HepG2 (cell line): ENCODE measurements around the gene POLDIP3. TPM values are rescaled to one million over a fixed set of nuclear protein-coding genes. Genes with fewer than 3 reads are reported as not detected.

Experiments used
- DDIT3 ChIP-seq: sonication (generic); formaldehyde crosslinking; IDR thresholded peaks from 2 replicates; pipeline ENCODE4 v1.4.0; 2020; ENCODE audit warnings: mild to moderate bottlenecking, missing genetic modification reagents
- DZIP1 ChIP-seq: sonication (generic); formaldehyde crosslinking; IDR thresholded peaks from 2 replicates; pipeline ENCODE4 v1.5.0; 2020; ENCODE audit warnings: mild to moderate bottlenecking, missing genetic modification reagents
- E2F1 ChIP-seq: sonication (generic); formaldehyde crosslinking; IDR thresholded peaks from 2 replicates; pipeline ENCODE4 v1.5.0; 2020; ENCODE audit warnings: missing genetic modification reagents
- ERF ChIP-seq: IDR thresholded peaks from 2 replicates; pipeline ENCODE4 v1.6.1; 2018; ENCODE audit warnings: missing biosample characterization, missing genetic modification reagents
- GMEB1 ChIP-seq: sonication (generic); formaldehyde crosslinking; IDR thresholded peaks from 2 replicates; pipeline ENCODE4 v1.5.1; 2020; ENCODE audit warnings: missing genetic modification reagents, mild to moderate bottlenecking, borderline replicate concordance
- HINFP ChIP-seq: sonication (generic); formaldehyde crosslinking; IDR thresholded peaks from 2 replicates; pipeline ENCODE4 v1.4.0; 2020; ENCODE audit warnings: low read depth, mild to moderate bottlenecking, missing genetic modification reagents
- MATR3 ChIP-seq: sonication (generic); formaldehyde crosslinking; IDR thresholded peaks from 2 replicates; pipeline ENCODE4 v1.4.0; 2020; ENCODE audit warnings: missing genetic modification reagents
- NFYC ChIP-seq: IDR thresholded peaks from 2 replicates; pipeline ENCODE4 v1.6.1; 2016; ENCODE audit warnings: missing genetic modification reagents, missing compliant biosample characterization
- POLR2A ChIP-seq, 2 experiments: IDR thresholded peaks; 2 replicates each; pipeline ENCODE4 v1.6.1; 2011; ENCODE audit warnings: low read depth in 2 of 2, low read length in 2 of 2, mild to moderate bottlenecking in 1 of 2, moderate library complexity in 1 of 2; ENCODE audit not compliant: insufficient read depth in 1 of 2
- STAT5B ChIP-seq: sonication (generic); formaldehyde crosslinking; IDR thresholded peaks from 2 replicates; pipeline ENCODE4 v1.4.0; 2020; ENCODE audit warnings: missing genetic modification reagents
- TBL1XR1 ChIP-seq: fragments of 150-350 bp; IDR thresholded peaks from 2 replicates; pipeline ENCODE4 v1.6.1; 2014; ENCODE audit warnings: borderline replicate concordance, low read length; ENCODE audit not compliant: partially characterized antibody
- TEF ChIP-seq: sonication (generic); formaldehyde crosslinking; IDR thresholded peaks from 2 replicates; pipeline ENCODE4 v1.5.0; 2020; ENCODE audit warnings: missing genetic modification reagents
- TP53 ChIP-seq: sonication (generic); formaldehyde crosslinking; conservative IDR thresholded peaks from 2 replicates; pipeline ENCODE4 v1.4.0; 2020; ENCODE audit warnings: missing genetic modification reagents
- ZFP91 ChIP-seq: sonication (generic); formaldehyde crosslinking; IDR thresholded peaks from 2 replicates; pipeline ENCODE4 v1.9.0; 2022; ENCODE audit warnings: missing genetic modification reagents, mild to moderate bottlenecking, borderline replicate concordance
- polyA plus RNA-seq, 8 experiments: library from polyadenylated mRNA; depleted of rRNA in 3 of 8; stranded (reverse) in 7 of 8; unstranded in 1 of 8; fragments of >200 nt; fragmentation: Illumina TruSeq in 4 of 8; extraction: Trizol in 4 of 8; gene quantifications; 2 replicates each; pipeline versions ENCODE4 v1.2.1 to v1.2.3, GENCODE V29; 2011 to 2016; ENCODE audit warnings: low read depth in 4 of 8, missing spikeins in 1 of 8, mixed read lengths in 1 of 8; ENCODE audit not compliant: insufficient read depth in 1 of 8
- total RNA-seq, 5 experiments: library from RNA; depleted of rRNA; stranded (reverse); fragments of >200 nt; fragmentation: Illumina TruSeq; extraction: Trizol; gene quantifications; 2 replicates each; pipeline ENCODE4 v1.2.3, GENCODE V29; 2016; ENCODE audit warnings: low read depth in 1 of 5

The POLDIP3 gene
- total and polyA plus RNA-seq, 2 of the 13 experiments (the other 11 are each of a cell fraction or from before 2014, with no cell fraction given) = 45.8 to 47.4 TPM

- TF ChIP-seq TP53 (CRISPR knock-in tag) = 0 out of 2 replicates have a peak, but pooled peaks have one; percentile 4
- peak; percentile 85 for TF ChIP-seq GMEB1
- TF ChIP-seq E2F1 (CRISPR knock-in tag) = peak; percentile 10; the same call in 1 of the 2 replicates
- TF ChIP-seq HINFP (CRISPR knock-in tag) = peak; percentile 100
- TF ChIP-seq MATR3 (CRISPR knock-in tag) = no peak
- TF ChIP-seq DDIT3 = no peak
- peak; percentile 1 for TF ChIP-seq TBL1XR1
- peak; percentile 46; the same call in 1 of the 2 replicates for TF ChIP-seq ERF
- 0 out of 2 replicates have a peak, but pooled peaks have one; percentile 35 for TF ChIP-seq STAT5B
- peak; percentile 51 to 61; a peak in 1 of 4 replicates for TF ChIP-seq POLR2A (IDR thresholded peaks at IDR 0.05; ENCODE audit: insufficient read depth in 1 of 2, low read depth in 2 of 2, low read length in 2 of 2)
- peak; percentile 35; the same call in 1 of the 2 replicates for TF ChIP-seq DZIP1
- TF ChIP-seq TEF = no peak
- TF ChIP-seq ZFP91 (CRISPR knock-in tag) = peak; percentile 68; the same call in 1 of the 2 replicates
- TF ChIP-seq NFYC (CRISPR knock-in tag) = peak; percentile 45; the same call in 1 of the 2 replicates
Observed at GRCh38 chr22:42614312-42615091, at the start of gene POLDIP3 (continued).
